ENCODE measurements around the gene MYH7.

- TF ChIP-seq EHMT2 (IDR thresholded peaks at IDR 0.05; ENCODE audit: low read depth) (no peak), MYC (IDR thresholded peaks at IDR 0.05; ENCODE audit: borderline replicate concordance, low read length) (no peak), CTCF (IDR thresholded peaks at IDR 0.05) (no peak), E2F6 (IDR thresholded peaks at IDR 0.05; ENCODE audit: borderline replicate concordance, low read depth) (no peak), RNF2 (IDR thresholded peaks at IDR 0.05; ENCODE audit: borderline replicate concordance, low read depth) (no peak), POLR2AphosphoS2 (conservative IDR thresholded peaks at IDR 0.05; ENCODE audit: low read length) (no peak), ELK1 (IDR thresholded peaks at IDR 0.05; ENCODE audit: low read depth, low read length) (no peak)
These were observed 10.9 kb upstream of the MYH7 start for GRCh38 chr14:23446291-23446851.

Data from A549 (cell line).